GM12878 (cell line): ENCODE data around the gene C16orf74. TPM values are rescaled to one million over a fixed set of nuclear protein-coding genes. Genes with fewer than 3 reads are reported as not detected.

Experiments
- ATAC-seq: fragments of 200-7000 bp; cut with Tn5 transposase; 3 replicates; pipeline ENCODE4 v1.9.1; 2020; ENCODE audit warnings: mild to moderate bottlenecking, moderate library complexity
- BruUV-seq: library from RNA; stranded (reverse); fragments of 400-500 nt; replicated peaks from 2 replicates; lab custom pipeline; 2021; lab: Mats Ljungman, UMichigan
- CTCF ChIA-PET: fragments of 300-600 bp; sonication (Branson Sonifier 250); formaldehyde crosslinking; extraction: SDS; loops from one replicate; lab custom pipeline; 2021; ENCODE audit warnings: inconsistent platforms; lab: Yijun Ruan, JAX
- POLR2A ChIA-PET: fragments of 350-600 bp; formaldehyde crosslinking; extraction: SDS; loops from one replicate; lab custom pipeline; 2021; ENCODE audit warnings: inconsistent platforms; lab: Charles Lee
- RAD21 ChIA-PET: fragments of 300-600 bp; sonication (Branson Sonifier 250); formaldehyde crosslinking; loops from one replicate; lab custom pipeline; 2023; ENCODE audit warnings: antibody characterized with exemption; ENCODE audit not compliant: unreplicated experiment; lab: Charles Lee
- SMC1A ChIA-PET: fragments of 300-600 bp; sonication (Branson Sonifier 250); formaldehyde crosslinking; loops from one replicate; lab custom pipeline; 2023; ENCODE audit not compliant: unreplicated experiment, uncharacterized antibody; lab: Charles Lee
- DNase-seq: peaks from one replicate; pipeline ENCODE4 v3.0.0-alpha.2; 2011; ENCODE audit warnings: low read depth, low spot score
- FAIRE-seq: peaks from 3 replicates; lab custom pipeline; 2011; peaks lifted over from hg19 to GRCh38; lab: Jason Lieb, UNC
- H2AFZ ChIP-seq: 2 replicates; pipeline ENCODE4 v1.6.0; 2011; ENCODE audit warnings: low read depth, low read length, control low read depth; ENCODE audit not compliant: control insufficient read depth
- H3K27ac ChIP-seq: 2 replicates; pipeline ENCODE4 v1.5.1; 2011; ENCODE audit warnings: control low read depth; ENCODE audit not compliant: control insufficient read depth, insufficient read depth
- H3K27me3 ChIP-seq, 2 experiments: replicated peaks in 1 of 2; 2 replicates each; pipeline versions ENCODE4 v1.6.0 to v1.6.1; 2011; ENCODE audit warnings: low read length in 1 of 2; ENCODE audit not compliant: control insufficient read depth in 2 of 2, insufficient read depth in 2 of 2
- H3K36me3 ChIP-seq, 2 experiments: 2 replicates each; pipeline ENCODE4 v1.5.1; 2011; ENCODE audit warnings: low read length in 1 of 2; ENCODE audit not compliant: control insufficient read depth in 2 of 2, insufficient read depth in 2 of 2
- H3K4me1 ChIP-seq: 2 replicates; pipeline ENCODE4 v1.6.1; 2011; ENCODE audit warnings: mild to moderate bottlenecking, low read length, moderate library complexity, mixed read lengths; ENCODE audit not compliant: control insufficient read depth, insufficient read depth
- H3K4me2 ChIP-seq: 2 replicates; pipeline ENCODE4 v1.6.0; 2011; ENCODE audit warnings: control low read depth; ENCODE audit not compliant: control insufficient read depth, insufficient read depth
- H3K4me3 ChIP-seq: fragments of 200-600 bp; sonication (generic); 2 replicates; pipeline ENCODE4 v1.5.1; 2016
- H3K79me2 ChIP-seq: 2 replicates; pipeline ENCODE4 v1.6.0; 2011; ENCODE audit warnings: low read length; ENCODE audit not compliant: control insufficient read depth, insufficient read depth
- H3K9ac ChIP-seq: 2 replicates; pipeline ENCODE4 v1.8.0; 2011; ENCODE audit warnings: low read length, control low read depth, mixed read lengths; ENCODE audit not compliant: control insufficient read depth, insufficient read depth
- H3K9me3 ChIP-seq: replicated peaks from 3 replicates; pipeline ENCODE4 v1.5.1; 2011; ENCODE audit warnings: mild to moderate bottlenecking, low read length; ENCODE audit not compliant: control insufficient read depth, insufficient read depth
- H4K20me1 ChIP-seq: 2 replicates; pipeline ENCODE4 v1.6.0; 2011; ENCODE audit not compliant: control insufficient read depth, insufficient read depth
- CBX3 ChIP-seq: fragments of 200-600 bp; sonication (generic); IDR thresholded peaks from 2 replicates; pipeline ENCODE4 v1.6.1; 2016; ENCODE audit warnings: low read depth, borderline replicate concordance
- FOS ChIP-seq: IDR thresholded peaks from 3 replicates; pipeline ENCODE4 v1.6.1; 2011; ENCODE audit warnings: borderline replicate concordance; ENCODE audit not compliant: insufficient read length; ENCODE audit errors: extremely low read depth
- FOXM1 ChIP-seq: IDR thresholded peaks from 2 replicates; pipeline ENCODE4 v1.6.1; 2012; ENCODE audit warnings: low read depth, mild to moderate bottlenecking, inconsistent platforms, low read length, moderate library complexity
- JUNB ChIP-seq: IDR thresholded peaks from 2 replicates; pipeline ENCODE4 v1.6.1; 2016; ENCODE audit warnings: antibody characterized with exemption, mild to moderate bottlenecking
- KDM1A ChIP-seq: fragments of 200-600 bp; sonication (generic); IDR thresholded peaks from 2 replicates; pipeline ENCODE4 v1.6.1; 2016; ENCODE audit warnings: borderline replicate concordance
- KLF5 ChIP-seq: fragments of 450-650 bp; IDR thresholded peaks from 2 replicates; pipeline ENCODE4 v1.6.1; 2014; ENCODE audit warnings: mild to moderate bottlenecking; ENCODE audit not compliant: partially characterized antibody
- NFYB ChIP-seq: IDR thresholded peaks from 2 replicates; pipeline ENCODE4 v1.6.1; 2011; ENCODE audit warnings: low read depth, mild to moderate bottlenecking, low read length, improper control_type of control experiment, moderate library complexity; ENCODE audit not compliant: insufficient read depth
- PAX8 ChIP-seq: fragments of 450-650 bp; IDR thresholded peaks from 2 replicates; pipeline ENCODE4 v1.6.1; 2017; ENCODE audit warnings: mild to moderate bottlenecking, moderate library complexity
- SREBF1 ChIP-seq: IDR thresholded peaks from 2 replicates; pipeline ENCODE4 v1.6.1; 2012; ENCODE audit warnings: mild to moderate bottlenecking, low read length
- TBL1XR1 ChIP-seq: IDR thresholded peaks from 2 replicates; pipeline ENCODE4 v1.6.1; 2012; ENCODE audit warnings: low read depth, low read length, improper control_type of control experiment
- TCF7 ChIP-seq: IDR thresholded peaks from 2 replicates; pipeline ENCODE4 v1.6.1; 2014; ENCODE audit warnings: antibody characterized with exemption, borderline replicate concordance
- WGBS: methylation state at CpG from one replicate; pipeline ENCODE4 v1.1.6; 2016; ENCODE audit warnings: low lambda C conversion rate; ENCODE audit not compliant: insufficient replicate concordance, insufficient coverage; ENCODE audit errors: missing lambda C conversion rate; 5-methylcytosine and 5-hydroxymethylcytosine counted together
- in situ Hi-C: fragments of 300-500 bp; cut with MboI; formaldehyde crosslinking; loops from 9 replicates; pipeline ENCODE4 v1.14.3; 2018; ENCODE audit warnings: mixed read lengths
- intact Hi-C: fragments of 100-400 bp; cut with micrococcal nuclease; formaldehyde crosslinking; loops from one replicate; pipeline ENCODE4 v1.14.2; 2022; ENCODE audit not compliant: unreplicated experiment
- polyA plus RNA-seq, 11 experiments: library from polyadenylated mRNA; depleted of rRNA in 4 of 11; unstranded in 6 of 11; stranded (reverse) in 5 of 11; fragments of >200 nt; fragmentation: Nextera tagmentation in 4 of 11; fragmentation: Illumina TruSeq in 1 of 11; extraction: Ambion mirVana in 4 of 11; extraction: Trizol in 1 of 11; gene quantifications; 1 replicate in 1 of 11; 2 replicates in 10 of 11; pipeline versions ENCODE4 v1.2.1 to v1.2.3, GENCODE V29; 2011 to 2016; ENCODE audit warnings: inconsistent platforms in 2 of 11, missing spikeins in 2 of 11, low read depth in 1 of 11
- total RNA-seq, 4 experiments: library from RNA; depleted of rRNA in 3 of 4; stranded (reverse); fragments of >200 nt in 3 of 4; fragmentation: Illumina TruSeq in 1 of 4; extraction: Trizol in 1 of 4; gene quantifications; 2 replicates each; pipeline versions ENCODE4 v1.2.1 to v1.2.3, GENCODE V29; 2013 to 2021
- TF ChIP-seq, protein P1 (sequence below): fragments of 450-650 bp; formaldehyde crosslinking; IDR thresholded peaks from 2 replicates; pipeline ENCODE4 v1.5.0; 2022; ENCODE audit warnings: mild to moderate bottlenecking, missing genetic modification characterization
- TF ChIP-seq, protein P2 (sequence below): IDR thresholded peaks from 2 replicates; pipeline ENCODE4 v1.6.1; 2012; ENCODE audit warnings: mild to moderate bottlenecking, low read depth, low read length
- TF ChIP-seq, protein P3 (sequence below): fragments of 450-650 bp; IDR thresholded peaks from 2 replicates; pipeline ENCODE4 v1.6.1; 2017; ENCODE audit warnings: low read depth, mild to moderate bottlenecking, moderate library complexity

C16orf74 gene
- total and polyA plus RNA-seq, 10 of the 15 experiments (the other 5 are each of a cell fraction or from before 2014, with no cell fraction given), result 0.23 to 20.1 (median 6.8) TPM

DNA sequence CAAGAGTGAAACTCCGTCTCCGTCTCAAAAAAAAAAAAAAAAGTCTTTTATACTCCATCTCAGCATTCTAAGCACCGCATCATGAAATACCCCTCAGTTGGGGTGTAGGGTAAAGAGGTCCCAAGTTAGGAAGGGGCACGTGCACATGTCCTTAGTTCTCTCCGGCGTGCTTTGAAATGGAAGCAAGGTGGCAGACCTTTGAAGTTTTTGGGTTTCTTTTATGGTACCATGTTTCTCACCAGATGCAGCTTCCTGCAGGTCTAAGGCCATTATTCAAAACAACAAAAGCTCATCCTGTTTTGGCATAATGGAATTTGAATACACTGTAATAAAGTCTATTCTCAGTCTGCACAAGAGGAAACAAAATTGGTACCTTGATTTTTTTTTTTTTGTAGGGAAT is 38.9 kb upstream of the C16orf74 start:
- POLR2A ChIA-PET, result no interaction called here
- Histone ChIP-seq H3K4me2 (no peak overlapping the region), H3K4me3 (no peak overlapping the region), H3K79me2 (peaks cover 4% of the 10 kb centered on the region; the same call in 1 of the 2 replicates), H3K4me1 (no peaks in the 10 kb centered on the region; the same call in 1 of the 2 replicates), H3K36me3 (peaks cover 18 to 29% of the 10 kb centered on the region in 2 experiments), H3K9me3 (no peaks in the 10 kb centered on the region), H4K20me1 (no peaks in the 10 kb centered on the region), H3K27me3 (no peaks in the 10 kb centered on the region), H2AFZ (no peak overlapping the region), H3K9ac (no peak overlapping the region), H3K27ac (no peak overlapping the region)
- CTCF ChIA-PET, result interaction anchor here (0.7 to 1.7 kb wide), 3 partner anchors 8 to 396 kb away, joined by 4 to 5 read pairs (median 4); no protein-coding TSS in a partner anchor
- no peak for TF ChIP-seq SREBF1
- TF ChIP-seq FOS, result no peak
- TF ChIP-seq KDM1A, result no peak
- no peak for TF ChIP-seq TCF7
- TF ChIP-seq, protein P1, sequence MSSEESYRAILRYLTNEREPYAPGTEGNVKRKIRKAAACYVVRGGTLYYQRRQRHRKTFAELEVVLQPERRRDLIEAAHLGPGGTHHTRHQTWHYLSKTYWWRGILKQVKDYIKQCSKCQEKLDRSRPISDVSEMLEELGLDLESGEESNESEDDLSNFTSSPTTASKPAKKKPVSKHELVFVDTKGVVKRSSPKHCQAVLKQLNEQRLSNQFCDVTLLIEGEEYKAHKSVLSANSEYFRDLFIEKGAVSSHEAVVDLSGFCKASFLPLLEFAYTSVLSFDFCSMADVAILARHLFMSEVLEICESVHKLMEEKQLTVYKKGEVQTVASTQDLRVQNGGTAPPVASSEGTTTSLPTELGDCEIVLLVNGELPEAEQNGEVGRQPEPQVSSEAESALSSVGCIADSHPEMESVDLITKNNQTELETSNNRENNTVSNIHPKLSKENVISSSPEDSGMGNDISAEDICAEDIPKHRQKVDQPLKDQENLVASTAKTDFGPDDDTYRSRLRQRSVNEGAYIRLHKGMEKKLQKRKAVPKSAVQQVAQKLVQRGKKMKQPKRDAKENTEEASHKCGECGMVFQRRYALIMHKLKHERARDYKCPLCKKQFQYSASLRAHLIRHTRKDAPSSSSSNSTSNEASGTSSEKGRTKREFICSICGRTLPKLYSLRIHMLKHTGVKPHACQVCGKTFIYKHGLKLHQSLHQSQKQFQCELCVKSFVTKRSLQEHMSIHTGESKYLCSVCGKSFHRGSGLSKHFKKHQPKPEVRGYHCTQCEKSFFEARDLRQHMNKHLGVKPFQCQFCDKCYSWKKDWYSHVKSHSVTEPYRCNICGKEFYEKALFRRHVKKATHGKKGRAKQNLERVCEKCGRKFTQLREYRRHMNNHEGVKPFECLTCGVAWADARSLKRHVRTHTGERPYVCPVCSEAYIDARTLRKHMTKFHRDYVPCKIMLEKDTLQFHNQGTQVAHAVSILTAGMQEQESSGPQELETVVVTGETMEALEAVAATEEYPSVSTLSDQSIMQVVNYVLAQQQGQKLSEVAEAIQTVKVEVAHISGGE (CRISPR knock-in tag), result no peak
- TF ChIP-seq FOXM1, result no peak
- no peak for TF ChIP-seq TBL1XR1
- TF ChIP-seq KLF5, result no peak
- TF ChIP-seq, protein P2, sequence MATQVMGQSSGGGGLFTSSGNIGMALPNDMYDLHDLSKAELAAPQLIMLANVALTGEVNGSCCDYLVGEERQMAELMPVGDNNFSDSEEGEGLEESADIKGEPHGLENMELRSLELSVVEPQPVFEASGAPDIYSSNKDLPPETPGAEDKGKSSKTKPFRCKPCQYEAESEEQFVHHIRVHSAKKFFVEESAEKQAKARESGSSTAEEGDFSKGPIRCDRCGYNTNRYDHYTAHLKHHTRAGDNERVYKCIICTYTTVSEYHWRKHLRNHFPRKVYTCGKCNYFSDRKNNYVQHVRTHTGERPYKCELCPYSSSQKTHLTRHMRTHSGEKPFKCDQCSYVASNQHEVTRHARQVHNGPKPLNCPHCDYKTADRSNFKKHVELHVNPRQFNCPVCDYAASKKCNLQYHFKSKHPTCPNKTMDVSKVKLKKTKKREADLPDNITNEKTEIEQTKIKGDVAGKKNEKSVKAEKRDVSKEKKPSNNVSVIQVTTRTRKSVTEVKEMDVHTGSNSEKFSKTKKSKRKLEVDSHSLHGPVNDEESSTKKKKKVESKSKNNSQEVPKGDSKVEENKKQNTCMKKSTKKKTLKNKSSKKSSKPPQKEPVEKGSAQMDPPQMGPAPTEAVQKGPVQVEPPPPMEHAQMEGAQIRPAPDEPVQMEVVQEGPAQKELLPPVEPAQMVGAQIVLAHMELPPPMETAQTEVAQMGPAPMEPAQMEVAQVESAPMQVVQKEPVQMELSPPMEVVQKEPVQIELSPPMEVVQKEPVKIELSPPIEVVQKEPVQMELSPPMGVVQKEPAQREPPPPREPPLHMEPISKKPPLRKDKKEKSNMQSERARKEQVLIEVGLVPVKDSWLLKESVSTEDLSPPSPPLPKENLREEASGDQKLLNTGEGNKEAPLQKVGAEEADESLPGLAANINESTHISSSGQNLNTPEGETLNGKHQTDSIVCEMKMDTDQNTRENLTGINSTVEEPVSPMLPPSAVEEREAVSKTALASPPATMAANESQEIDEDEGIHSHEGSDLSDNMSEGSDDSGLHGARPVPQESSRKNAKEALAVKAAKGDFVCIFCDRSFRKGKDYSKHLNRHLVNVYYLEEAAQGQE, result no peak
- no peak for TF ChIP-seq PAX8
- no peak for TF ChIP-seq CBX3
- TF ChIP-seq NFYB, result no peak
- TF ChIP-seq, protein P3, sequence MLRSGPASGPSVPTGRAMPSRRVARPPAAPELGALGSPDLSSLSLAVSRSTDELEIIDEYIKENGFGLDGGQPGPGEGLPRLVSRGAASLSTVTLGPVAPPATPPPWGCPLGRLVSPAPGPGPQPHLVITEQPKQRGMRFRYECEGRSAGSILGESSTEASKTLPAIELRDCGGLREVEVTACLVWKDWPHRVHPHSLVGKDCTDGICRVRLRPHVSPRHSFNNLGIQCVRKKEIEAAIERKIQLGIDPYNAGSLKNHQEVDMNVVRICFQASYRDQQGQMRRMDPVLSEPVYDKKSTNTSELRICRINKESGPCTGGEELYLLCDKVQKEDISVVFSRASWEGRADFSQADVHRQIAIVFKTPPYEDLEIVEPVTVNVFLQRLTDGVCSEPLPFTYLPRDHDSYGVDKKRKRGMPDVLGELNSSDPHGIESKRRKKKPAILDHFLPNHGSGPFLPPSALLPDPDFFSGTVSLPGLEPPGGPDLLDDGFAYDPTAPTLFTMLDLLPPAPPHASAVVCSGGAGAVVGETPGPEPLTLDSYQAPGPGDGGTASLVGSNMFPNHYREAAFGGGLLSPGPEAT, result no peak
- TF ChIP-seq JUNB, result no peak
- RAD21 ChIA-PET, result interaction anchor here (0.6 to 0.7 kb wide), 2 partner anchors 13 to 32 kb away, joined by 4 read pairs; no protein-coding TSS in a partner anchor
- no TSS peak for BruUV-seq
- ATAC-seq (no peak), FAIRE-seq (no peak), DNase-seq (no peak)
- in situ Hi-C loops (no loop called here), intact Hi-C loops (no loop called here)
- WGBS, result 100% methylated on average over 6 of the region's 6 CpGs
- SMC1A ChIA-PET, result interaction anchor here (1.1 kb wide), 1 partner anchor 45 kb away, joined by 3 read pairs; no protein-coding TSS in a partner anchor
